Adrenal gland (tissue), 12 donors: ENCODE measurements around the gene PRKN. TPM values are rescaled to one million over a fixed set of nuclear protein-coding genes. Genes with fewer than 3 reads are reported as not detected.

Source experiments
- DNase-seq, 7 donors: peaks; one replicate each; pipeline ENCODE4 v3.0.0-alpha.2; 2019 to 2020
- H3K27ac ChIP-seq, 5 donors: fragments of 200-600 bp; sonication (generic) in 4 of 5; 1 replicate in 3 of 5; 2 replicates in 2 of 5; pipeline versions ENCODE4 v1.5.1 to v1.8.0; 2016 to 2020; ENCODE audit warnings: mild to moderate bottlenecking in 1 of 5
- H3K27me3 ChIP-seq: fragments of 200-600 bp; 2 replicates; pipeline ENCODE4 v1.8.0; 2021
- H3K36me3 ChIP-seq, 2 donors: fragments of 200-600 bp; replicated peaks in 1 of 2; 1 replicate in 1 of 2; 2 replicates in 1 of 2; pipeline versions ENCODE4 v1.5.1 to v1.8.0; 2018 to 2022
- H3K4me1 ChIP-seq, 2 donors: fragments of 200-600 bp; replicated peaks in 1 of 2; 1 replicate in 1 of 2; 2 replicates in 1 of 2; pipeline versions ENCODE4 v1.5.1 to v1.8.0; 2018 to 2021
- H3K4me3 ChIP-seq, 4 donors: fragments of 200-600 bp; sonication (generic) in 3 of 4; one replicate each; pipeline ENCODE4 v1.5.1; 2016 to 2018
- H3K9me3 ChIP-seq, 3 donors: fragments of 200-600 bp; sonication (generic) in 1 of 3; replicated peaks in 1 of 3; 1 replicate in 2 of 3; 2 replicates in 1 of 3; pipeline versions ENCODE4 v1.5.1 to v1.8.0; 2016 to 2021
- POLR2A ChIP-seq, 2 donors: fragments of 450-650 bp; IDR thresholded peaks; one replicate each; pipeline ENCODE4 v1.6.1; 2017; ENCODE audit warnings: antibody characterized with exemption in 2 of 2, mild to moderate bottlenecking in 2 of 2, moderate library complexity in 1 of 2
- WGBS, 4 donors: extraction: QIAGEN DNeasy Blood & Tissue Kit in 2 of 4; methylation state at CpG; one replicate each; pipeline versions ENCODE4 v1.1.5 to v1.1.7; 2013 to 2017; 5-methylcytosine and 5-hydroxymethylcytosine counted together
- intact Hi-C, 2 donors: fragments of 100-400 bp; cut with DNase I; formaldehyde crosslinking; loops; one replicate each; pipeline versions ENCODE4 v1.14.1 to v1.15.0; 2022 to 2023
- polyA plus RNA-seq, 3 donors: library from polyadenylated mRNA; stranded (reverse); fragments of 200-250 nt in 2 of 3; fragments of 350-450 nt in 1 of 3; fragmentation: Illumina TruSeq in 1 of 3; extraction: RNeasy Lipid Tissue Mini Kit (QIAGEN cat#74804) in 1 of 3; gene quantifications; one replicate each; pipeline ENCODE4 v1.2.3, GENCODE V29; 2013 to 2014
- total RNA-seq, 9 donors: library from RNA; depleted of rRNA in 4 of 9; stranded (reverse); fragments of >200 nt in 4 of 9; fragments of 120-200 nt in 1 of 9; fragmentation: NEBNext Ultra II Directional in 1 of 9; extraction: Animal tissue kit (Norgen Biotek cat#: 25700) in 1 of 9; gene quantifications; one replicate each; pipeline versions ENCODE4 v1.1.0 to v1.2.4, GENCODE V29; 2013 to 2023
- TF ChIP-seq, protein P1 (sequence below), 6 experiments: fragments of 450-650 bp in 4 of 6; fragments of 200-600 bp in 2 of 6; sonication (generic) in 1 of 6; IDR thresholded peaks; 1 replicate in 5 of 6; 2 replicates in 1 of 6; pipeline versions ENCODE4 v1.5.1 to v1.8.0; 2016 to 2021; ENCODE audit warnings: antibody characterized with exemption in 6 of 6, mild to moderate bottlenecking in 2 of 6, moderate library complexity in 1 of 6
- donor health status: healthy with polysubstance abuse.
- donor health status: Bipolar disorder and iron deficiency.
- donor health status: DM: yes; HTN: yes; CAD: no.
- donor health status: DM: no; HTN: no; CAD: no.
- donor health status: DM: no; HTN: no; CAD: no.
- donor health status: DM: yes; HTN: yes; CAD: no.

The PRKN gene
- total and polyA plus RNA-seq, 12 donors, result 1.9 to 159 (median 13.3) TPM

DNA sequence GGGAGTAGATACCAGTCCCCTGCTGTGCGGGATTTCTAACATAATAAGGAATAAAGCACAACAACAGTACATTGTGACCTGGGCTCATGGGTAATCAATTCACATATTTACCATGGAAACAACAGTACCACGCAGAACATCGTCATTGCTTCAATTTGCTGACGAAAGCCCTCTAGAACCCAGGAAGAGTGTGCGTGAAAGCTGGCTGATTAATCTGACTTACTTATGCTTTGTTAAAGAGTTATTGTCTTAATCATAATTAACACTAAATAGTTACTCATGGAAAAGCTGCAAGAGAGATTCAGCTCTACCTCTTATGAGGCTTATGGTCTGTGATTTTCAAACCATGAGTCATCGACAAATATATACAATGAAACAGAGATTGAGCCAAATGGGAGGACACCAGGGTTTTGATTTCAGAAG lies 809.4 kb downstream of the PRKN start:
- Histone ChIP-seq H3K27ac (no peak overlapping the region), H3K36me3 (no peaks in the 10 kb centered on the region), H3K9me3 (no peaks in the 10 kb centered on the region), H3K4me3 (no peak overlapping the region), H3K27me3 (no peaks in the 10 kb centered on the region), H3K4me1 (peaks cover 0 to 7% of the 10 kb centered on the region in 2 donors)
- no peak for TF ChIP-seq POLR2A (IDR thresholded peaks at IDR 0.05)
- TF ChIP-seq, protein P1, sequence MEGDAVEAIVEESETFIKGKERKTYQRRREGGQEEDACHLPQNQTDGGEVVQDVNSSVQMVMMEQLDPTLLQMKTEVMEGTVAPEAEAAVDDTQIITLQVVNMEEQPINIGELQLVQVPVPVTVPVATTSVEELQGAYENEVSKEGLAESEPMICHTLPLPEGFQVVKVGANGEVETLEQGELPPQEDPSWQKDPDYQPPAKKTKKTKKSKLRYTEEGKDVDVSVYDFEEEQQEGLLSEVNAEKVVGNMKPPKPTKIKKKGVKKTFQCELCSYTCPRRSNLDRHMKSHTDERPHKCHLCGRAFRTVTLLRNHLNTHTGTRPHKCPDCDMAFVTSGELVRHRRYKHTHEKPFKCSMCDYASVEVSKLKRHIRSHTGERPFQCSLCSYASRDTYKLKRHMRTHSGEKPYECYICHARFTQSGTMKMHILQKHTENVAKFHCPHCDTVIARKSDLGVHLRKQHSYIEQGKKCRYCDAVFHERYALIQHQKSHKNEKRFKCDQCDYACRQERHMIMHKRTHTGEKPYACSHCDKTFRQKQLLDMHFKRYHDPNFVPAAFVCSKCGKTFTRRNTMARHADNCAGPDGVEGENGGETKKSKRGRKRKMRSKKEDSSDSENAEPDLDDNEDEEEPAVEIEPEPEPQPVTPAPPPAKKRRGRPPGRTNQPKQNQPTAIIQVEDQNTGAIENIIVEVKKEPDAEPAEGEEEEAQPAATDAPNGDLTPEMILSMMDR (IDR thresholded peaks at IDR 0.05), result no peak
- intact Hi-C loops, result no loop called here
- WGBS, 4 donors, result 87 to 95% (median 93%) methylated on average over 6 of the region's 6 CpGs
- no peak for DNase-seq

DNA sequence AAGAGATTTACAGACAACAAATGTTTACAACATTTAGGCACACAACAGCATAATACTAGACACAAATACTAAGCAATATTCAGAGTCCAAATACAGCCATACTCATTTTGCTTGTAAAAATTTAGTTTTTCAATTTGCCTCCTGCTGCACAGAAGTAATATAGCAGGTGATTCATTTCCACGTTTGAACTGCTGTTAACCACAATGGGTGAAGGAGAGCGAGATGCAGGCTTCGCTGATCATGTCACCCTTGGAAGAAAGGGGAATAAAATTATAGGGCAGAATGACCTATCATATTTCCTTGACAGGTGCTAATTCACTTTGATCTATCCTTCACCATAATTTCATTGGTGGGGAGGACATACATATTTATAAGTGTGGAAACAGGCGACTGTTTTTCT lies 809.9 kb downstream of the PRKN start:
- DNase-seq, result no peak
- Histone ChIP-seq H3K27me3 (no peaks in the 10 kb centered on the region), H3K4me3 (no peak overlapping the region), H3K27ac (no peak overlapping the region), H3K9me3 (no peaks in the 10 kb centered on the region), H3K4me1 (peaks cover 0 to 5% of the 10 kb centered on the region in 2 donors), H3K36me3 (no peaks in the 10 kb centered on the region)
- WGBS, 4 donors, result 63 to 74% (median 69%) methylated on average over 4 of the region's 4 CpGs
- intact Hi-C loops, result no loop called here
- TF ChIP-seq POLR2A (IDR thresholded peaks at IDR 0.05), result no peak
- TF ChIP-seq, protein P1 (IDR thresholded peaks at IDR 0.05), result no peak

DNA sequence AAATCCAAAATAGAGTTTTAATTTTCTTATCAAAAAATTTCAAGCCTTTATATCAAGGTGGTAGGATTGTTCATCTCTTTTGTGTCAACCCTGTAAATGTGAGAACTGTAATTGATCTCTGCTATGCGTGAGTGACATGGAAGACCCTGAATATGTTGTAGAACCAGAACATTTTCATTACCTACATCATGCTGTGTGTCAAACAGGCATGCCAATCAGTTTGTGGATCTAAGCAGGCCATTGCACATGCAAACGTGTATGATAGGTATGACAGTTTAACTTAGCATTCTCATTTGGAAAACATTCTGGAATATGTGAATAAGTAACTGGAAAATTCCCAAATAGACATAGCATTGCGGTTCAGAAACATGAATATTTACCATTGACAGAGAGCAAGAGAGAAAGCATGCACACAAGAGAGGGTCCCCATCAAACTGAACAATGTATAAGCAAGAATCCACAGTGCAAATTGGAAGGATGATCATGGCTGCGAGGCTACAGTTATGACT lies 812.1 kb downstream of the PRKN start:
- 91 to 94% (median 91%) methylated on average over 4 of the region's 4 CpGs for WGBS, 4 donors
- Histone ChIP-seq H3K9me3 (no peaks in the 10 kb centered on the region), H3K4me3 (no peak overlapping the region), H3K27ac (no peak overlapping the region), H3K27me3 (no peaks in the 10 kb centered on the region), H3K36me3 (no peaks in the 10 kb centered on the region), H3K4me1 (no peaks in the 10 kb centered on the region)
- no peak for TF ChIP-seq POLR2A (IDR thresholded peaks at IDR 0.05)
- TF ChIP-seq, protein P1 (IDR thresholded peaks at IDR 0.05), result no peak
- no peak for DNase-seq
- intact Hi-C loops, result no loop called here

DNA sequence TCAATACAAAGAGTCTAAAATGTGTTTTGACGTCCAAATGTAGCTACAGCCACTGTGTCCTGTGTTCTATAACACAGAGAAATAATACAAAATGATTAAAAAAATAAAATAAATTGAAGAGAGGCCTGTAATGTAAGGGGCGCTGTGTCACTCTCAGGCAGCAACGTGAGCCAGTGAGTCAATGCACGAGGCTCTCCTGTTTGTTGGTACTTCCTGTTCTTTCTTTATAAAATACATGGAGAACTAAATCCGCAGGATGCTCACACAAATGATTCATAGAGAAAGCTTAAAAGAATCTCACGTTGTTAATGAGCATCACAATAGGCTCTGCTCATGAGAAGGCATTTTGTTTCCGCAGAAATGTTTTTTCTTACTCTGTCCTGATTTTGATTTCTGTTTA lies 818.7 kb downstream of the PRKN start:
- Histone ChIP-seq H3K27ac (no peak overlapping the region), H3K4me3 (no peak overlapping the region), H3K36me3 (no peaks in the 10 kb centered on the region), H3K9me3 (no peaks in the 10 kb centered on the region), H3K4me1 (no peaks in the 10 kb centered on the region), H3K27me3 (no peaks in the 10 kb centered on the region)
- 81 to 85% (median 84%) methylated on average over 7 of the region's 7 CpGs for WGBS, 4 donors
- no peak for DNase-seq
- intact Hi-C loops, result no loop called here
- TF ChIP-seq, protein P1 (IDR thresholded peaks at IDR 0.05), result no peak
- TF ChIP-seq POLR2A (IDR thresholded peaks at IDR 0.05), result no peak
